Amniotic stem cell (primary cell): Measurements from ENCODE around the gene ATP6V0B.

Source experiments
- DNase-seq: peaks from one replicate; lab custom pipeline; 2025; lab: John Stamatoyannopoulos, UW

Gene ATP6V0B

GRCh38 chr1:44008259-44008658 lies 33.5 kb downstream of the ATP6V0B start:
- no peak for DNase-seq

GRCh38 chr1:44010935-44011471 lies 36.2 kb downstream of the ATP6V0B start:
- DNase-seq, result no peak

GRCh38 chr1:44012404-44012803 lies 37.6 kb downstream of the ATP6V0B start:
- no peak for DNase-seq

- DNase-seq, result no peak
Observed at GRCh38 chr1:44012941-44013609, 38.3 kb downstream of the ATP6V0B start.

GRCh38 chr1:44013949-44014348 lies 39.2 kb downstream of the ATP6V0B start:
- no peak for DNase-seq

- no peak for DNase-seq
Observed at GRCh38 chr1:44014365-44015104, 39.8 kb downstream of the ATP6V0B start.

- no peak for DNase-seq
Observed at GRCh38 chr1:44015206-44015605, 40.4 kb downstream of the ATP6V0B start.

- no peak for DNase-seq
Observed at GRCh38 chr1:44016041-44016889, 41.5 kb downstream of the ATP6V0B start.

GRCh38 chr1:44016890-44017400 lies 42.2 kb downstream of the ATP6V0B start:
- DNase-seq, result no peak

- DNase-seq, result no peak
Observed at GRCh38 chr1:44019466-44019948, 44.7 kb downstream of the ATP6V0B start.

- no peak for DNase-seq
Observed at GRCh38 chr1:44020464-44020863, 45.7 kb downstream of the ATP6V0B start.

- no peak for DNase-seq
Observed at GRCh38 chr1:44021156-44021555, 46.4 kb downstream of the ATP6V0B start.

GRCh38 chr1:44021581-44022321 lies 47.0 kb downstream of the ATP6V0B start:
- DNase-seq, result no peak

GRCh38 chr1:44024031-44024902 lies 49.5 kb downstream of the ATP6V0B start:
- DNase-seq, result no peak

GRCh38 chr1:44024903-44025525 lies 50.3 kb downstream of the ATP6V0B start:
- DNase-seq, result no peak

- no peak for DNase-seq
Observed at GRCh38 chr1:44025816-44026215, 51.1 kb downstream of the ATP6V0B start.

- DNase-seq, result no peak
Observed at GRCh38 chr1:44027320-44027719, 52.6 kb downstream of the ATP6V0B start.
